Stimulated activated CD4-positive, alpha-beta T cell treated with anti-CD3 and anti-CD28 coated beads, Interleukin-2, amount 100 ng/mL, for 48 hours (primary cell): ENCODE data around the gene ZNF594.
"Not testable (repeated sequence)": the region's sequence is repeated elsewhere in the genome, so short reads cannot be mapped to it uniquely, and the experiment has no call there.

Source experiments
- DNase-seq, 2 donors: peaks; one replicate each; pipeline ENCODE4 v3.0.0-alpha.2; 2020

Gene ZNF594

DNA sequence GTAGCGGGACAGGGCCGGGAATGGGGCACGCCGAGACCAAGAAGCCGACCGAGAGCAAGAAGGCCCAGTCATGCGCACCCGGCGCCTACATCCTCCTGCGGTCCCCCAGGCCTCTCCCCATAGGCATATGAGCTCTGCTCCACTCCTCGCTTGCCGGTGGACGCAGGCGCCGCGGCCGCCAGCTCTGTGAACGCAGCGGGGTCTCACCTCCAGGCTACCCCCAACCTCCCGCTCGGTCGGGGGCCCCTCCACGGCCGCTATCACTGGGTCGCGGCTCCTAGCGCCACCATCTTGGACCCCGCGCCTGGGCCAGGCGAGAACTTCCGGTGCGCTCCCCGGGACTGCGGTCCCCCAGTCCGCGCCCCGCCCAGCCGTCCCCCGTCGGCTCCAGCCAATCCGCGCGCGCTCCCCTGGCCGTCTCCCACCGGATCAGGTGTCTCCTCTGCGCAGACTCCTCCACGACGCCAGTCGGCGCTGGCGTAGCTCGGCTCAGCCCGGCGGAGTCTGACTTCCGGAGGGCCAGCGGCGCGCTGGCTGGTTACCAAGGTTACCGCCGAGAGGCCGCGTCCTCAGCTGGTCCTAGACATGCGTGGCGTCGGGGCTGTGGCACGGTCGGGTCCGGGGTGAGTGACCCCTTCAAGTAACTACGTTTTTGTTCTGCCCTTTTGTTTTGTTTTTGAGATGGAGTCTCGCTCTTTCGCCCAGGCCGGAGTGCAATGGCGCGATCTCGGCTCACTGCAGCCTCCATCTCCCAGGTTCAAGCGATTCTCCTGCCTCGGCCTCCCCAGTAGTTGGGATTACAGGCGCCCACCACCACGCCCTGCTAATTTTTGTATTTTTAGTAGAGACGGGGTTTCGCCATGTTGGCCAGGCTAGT, at the start of gene ZNF594:
Gene ZNF594 (minus strand): TSS at position 328 of the 877 bp plus-strand sequence. CDS start 7,612 bp downstream, outside the sequence.
- peak; percentile 96 to 98 for DNase-seq

DNA sequence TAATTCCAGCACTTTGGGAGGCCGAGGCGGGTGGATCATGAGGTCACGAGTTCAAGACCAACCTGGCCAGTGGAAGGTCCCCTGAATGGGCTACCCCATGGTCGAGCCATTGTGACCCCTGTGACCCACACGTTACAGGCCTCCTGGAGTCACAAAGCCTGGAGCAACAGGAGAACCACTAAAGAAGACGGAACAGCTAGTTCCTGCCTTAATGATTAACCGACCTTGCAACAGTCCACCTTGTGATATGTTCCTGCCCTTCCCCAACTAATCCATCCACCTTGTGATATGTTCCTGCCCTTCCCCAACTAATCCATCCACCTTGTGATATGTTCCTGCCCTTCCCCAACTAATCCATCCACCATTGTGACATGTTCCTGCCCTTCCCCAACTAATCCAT, 48.1 kb upstream of the ZNF594 start:
- DNase-seq, result not testable (repeated sequence)

DNA sequence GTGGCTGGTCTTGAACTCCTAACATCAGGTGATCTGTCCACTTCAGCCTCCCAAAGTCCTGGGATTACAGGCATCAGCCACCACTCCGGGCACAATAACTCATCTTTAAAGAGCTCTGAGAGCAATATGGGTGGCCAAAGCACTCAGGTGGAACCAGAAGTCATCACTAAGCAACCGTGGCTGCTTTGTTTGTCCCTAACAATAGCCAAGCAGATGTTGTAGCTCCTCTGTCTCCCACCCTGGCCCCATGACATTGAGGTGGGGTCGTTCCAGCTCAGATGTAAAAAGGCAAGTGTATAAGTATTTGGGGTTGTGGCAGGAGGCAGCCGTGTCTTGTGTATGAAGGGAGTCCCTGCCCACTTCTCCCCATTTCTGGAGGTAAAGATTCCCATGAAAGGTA, 46.7 kb upstream of the ZNF594 start:
- DNase-seq, result no peak

DNA sequence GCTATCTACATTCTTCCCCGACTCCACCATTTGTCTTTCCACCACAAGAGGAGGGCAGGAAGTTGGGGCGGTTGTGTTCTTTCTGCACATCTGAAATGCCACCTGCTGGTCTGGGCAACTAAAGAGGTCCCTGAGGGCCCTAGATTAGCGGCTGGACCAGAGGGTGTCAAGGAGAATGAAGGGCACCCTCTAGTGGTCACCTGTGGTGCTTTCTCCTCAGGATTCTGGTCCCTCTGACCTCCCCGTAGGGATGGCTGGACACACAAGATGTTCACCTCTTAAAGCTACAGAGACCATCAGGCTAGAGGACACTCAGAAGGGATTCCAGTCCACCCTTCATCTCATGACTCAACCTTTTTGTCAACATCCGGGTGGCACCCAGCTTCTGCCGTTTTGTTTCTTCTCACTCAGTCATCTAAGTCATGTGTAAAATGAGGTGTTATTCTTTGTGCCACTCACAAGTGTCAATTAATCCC, 45.9 kb upstream of the ZNF594 start:
- DNase-seq, result peak; percentile 43 to 45

DNA sequence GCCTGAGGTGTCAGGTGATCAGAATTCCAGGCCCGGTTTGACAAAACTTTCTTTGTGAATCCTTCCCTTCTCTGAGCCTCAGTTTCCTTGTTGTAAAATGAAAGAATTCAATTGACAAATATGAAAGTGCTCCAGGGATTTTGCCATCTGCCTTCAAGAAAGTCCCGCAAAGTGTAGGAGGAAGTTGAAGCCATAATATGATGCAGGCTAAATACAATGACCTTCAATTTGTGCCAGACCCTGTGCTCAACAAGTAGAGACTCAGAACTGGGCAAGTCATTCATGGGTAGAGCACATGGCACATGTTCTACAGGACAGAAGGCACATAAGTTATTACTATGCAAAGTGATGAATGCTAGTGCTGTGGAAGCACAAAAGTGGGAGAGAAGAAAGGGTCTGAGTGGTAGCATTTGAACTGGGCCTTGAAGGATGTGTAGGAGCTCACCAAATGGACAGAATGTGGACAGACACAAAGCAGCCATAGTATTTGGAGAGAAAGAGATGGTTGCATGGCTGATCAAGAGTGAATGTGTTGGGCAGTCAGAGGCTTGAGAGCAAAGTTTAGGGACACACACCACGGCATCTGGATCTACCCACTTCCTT, 45.4 kb upstream of the ZNF594 start:
- no peak for DNase-seq

DNA sequence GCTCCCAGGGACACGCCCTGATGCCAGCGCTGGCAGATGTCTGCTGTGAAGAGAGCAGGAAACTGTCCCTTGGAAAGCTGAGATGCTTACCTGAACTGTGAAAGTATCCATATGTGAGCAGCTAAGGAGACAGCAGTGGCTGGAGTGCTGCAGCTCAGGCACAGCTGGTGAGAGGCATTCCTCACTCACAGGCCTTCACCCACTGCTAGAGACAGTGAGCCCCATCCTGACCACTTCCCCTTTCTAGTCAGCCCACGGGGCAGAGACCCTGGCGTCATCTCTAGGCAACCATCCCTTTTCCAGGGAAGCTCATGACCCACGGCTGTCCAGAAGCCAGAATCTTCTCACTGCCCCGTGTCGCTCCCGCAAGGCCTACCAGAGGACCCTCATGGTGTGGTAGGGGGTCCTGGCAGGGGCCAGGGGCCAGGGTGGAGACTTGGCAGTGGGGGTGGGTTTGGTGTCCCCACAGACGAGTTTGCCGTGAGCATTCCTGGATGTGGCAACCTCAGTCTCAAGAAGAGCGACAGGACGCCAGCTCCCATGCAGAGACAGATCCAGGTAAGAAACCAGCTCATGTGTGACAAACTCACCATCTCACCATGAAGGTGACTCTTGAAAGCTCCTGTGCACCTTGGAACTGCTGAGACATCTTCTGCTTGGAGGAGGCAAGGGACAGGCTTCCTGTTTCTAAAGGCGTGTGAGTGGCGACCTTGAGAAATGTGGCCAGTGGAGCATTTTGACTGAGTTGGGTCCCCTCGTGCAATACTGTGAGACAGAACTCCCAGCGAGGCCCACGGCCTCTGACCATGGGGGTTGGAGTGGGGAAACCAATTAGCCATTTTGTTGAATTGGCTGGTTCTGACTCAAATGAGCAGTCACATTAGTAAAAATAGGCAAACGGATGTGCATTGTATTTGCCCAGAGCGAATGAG, 43.2 kb upstream of the ZNF594 start, which contains the start of gene SCIMP:
Gene SCIMP (minus strand): TSS at position 216 of the 932 bp plus-strand sequence. CDS start 105 bp downstream, at position 111.
- no peak for DNase-seq

DNA sequence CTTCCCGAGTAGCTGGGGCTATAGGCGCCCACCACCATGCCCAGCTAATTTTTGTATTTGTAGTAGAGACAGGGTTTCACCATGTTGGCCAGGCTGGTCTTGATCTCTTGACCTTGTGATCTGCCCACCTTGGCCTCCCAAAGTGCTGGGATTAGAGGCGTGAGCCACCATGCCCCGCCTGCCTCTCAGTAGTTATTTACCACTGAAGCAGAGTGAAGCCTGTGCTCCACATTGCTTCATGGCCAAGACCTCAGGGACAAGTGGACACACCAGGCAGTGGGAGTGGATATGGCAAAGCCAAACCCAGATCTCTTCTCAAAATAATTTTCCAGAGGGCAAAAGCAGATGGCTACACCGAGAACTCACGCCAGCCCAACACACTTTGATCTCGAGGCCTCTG, 41.8 kb upstream of the ZNF594 start:
- not testable (repeated sequence) for DNase-seq

DNA sequence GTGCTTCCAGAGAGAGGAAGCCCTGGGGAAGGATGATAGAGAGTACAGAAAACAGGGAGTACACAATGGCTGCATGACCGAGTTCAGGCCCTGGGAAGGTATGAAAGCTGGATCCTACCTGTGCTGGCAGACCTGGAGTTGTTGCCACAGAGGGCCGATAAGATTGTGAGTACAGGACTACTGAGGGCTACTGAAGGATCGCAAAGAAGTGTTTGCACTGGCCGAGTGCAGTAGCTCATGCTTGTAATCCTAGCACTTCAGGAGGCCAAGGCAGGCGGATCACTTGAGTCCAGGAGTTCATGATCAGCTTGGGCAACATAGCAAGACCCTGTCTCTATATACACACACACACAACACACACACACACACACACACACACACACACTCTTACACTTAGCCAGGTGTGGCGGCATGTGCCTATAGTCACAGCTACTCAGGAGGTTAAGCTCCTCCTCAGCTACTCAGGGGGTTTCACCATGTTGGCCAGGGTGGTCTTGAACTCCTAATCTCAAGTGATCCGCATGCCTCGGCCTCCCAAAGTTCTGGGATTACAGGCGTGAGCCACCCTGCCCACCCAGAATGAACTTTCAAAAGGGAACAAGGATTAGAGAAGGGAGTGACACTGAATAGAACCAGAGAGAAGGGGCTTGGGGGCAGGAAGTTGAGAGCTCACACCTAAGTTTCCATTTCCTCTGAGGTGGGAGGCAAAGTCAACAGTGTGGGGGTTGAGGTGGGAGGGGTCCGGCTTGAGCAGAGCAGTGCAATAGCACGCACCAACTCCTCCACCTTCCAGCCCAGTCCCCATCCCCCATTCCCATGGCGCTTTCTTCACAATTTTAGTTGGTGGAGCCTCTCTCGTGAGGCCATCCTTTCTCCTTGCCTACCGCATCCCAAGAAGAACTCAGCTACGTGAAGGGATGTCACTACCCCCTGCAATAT, 35.5 kb upstream of the ZNF594 start:
- DNase-seq, result no peak

DNA sequence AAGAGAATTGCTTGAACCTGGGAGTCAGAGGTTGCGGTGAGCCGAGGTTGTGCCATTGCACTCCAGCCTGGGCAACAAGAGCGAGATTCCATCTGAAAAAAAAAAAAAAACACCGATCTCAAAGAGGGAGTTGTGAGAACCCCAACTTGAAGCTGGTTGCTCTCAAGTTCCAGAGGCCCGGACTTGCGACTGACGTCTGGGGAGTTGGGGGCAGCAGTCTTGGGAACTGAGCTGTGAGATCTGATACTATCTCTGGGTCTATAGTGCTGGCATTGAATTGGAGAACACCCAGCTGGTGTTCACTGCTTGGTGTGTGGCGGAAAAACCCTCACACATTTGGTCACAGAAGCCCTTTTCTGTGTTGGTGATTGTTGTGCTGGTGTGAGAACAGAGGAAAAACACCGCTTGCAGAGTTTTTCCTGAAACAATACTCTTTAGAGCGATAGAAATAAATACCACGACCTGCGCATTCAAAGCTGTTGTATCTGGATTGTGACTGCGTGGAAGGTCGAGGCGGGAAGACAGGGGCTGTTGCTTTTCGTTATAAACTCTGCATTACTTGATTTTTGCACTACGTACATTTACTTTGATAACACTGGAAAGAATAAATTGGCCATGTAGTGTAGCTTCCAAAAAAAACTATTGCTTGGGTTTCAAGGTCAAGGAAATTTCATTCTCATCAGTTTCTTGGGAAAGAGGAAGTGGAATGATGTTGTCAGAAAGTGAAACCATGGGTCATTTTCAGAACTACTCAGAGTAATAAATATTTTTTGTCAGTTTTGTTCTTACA, 34.2 kb upstream of the ZNF594 start:
- no peak for DNase-seq

DNA sequence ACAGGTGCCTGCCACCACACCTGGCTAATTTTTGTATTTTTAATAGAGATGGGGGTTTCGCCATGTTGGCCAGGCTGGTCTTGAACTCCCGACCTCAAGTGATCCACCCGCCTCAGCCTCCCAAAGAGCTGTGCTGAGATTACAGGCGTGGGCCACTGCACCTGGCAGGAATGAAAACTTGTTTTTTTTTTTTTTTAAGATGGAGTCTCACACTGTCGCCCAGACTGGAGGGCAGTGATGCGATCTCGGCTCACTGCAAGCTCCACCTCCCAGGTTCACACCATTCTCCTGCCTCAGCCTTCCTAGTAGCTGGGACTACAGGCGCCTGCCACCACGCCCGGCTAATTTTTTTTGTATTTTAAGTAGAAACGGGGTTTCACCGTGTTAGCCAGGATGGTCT, 30.2 kb upstream of the ZNF594 start:
- not testable (repeated sequence) for DNase-seq

DNA sequence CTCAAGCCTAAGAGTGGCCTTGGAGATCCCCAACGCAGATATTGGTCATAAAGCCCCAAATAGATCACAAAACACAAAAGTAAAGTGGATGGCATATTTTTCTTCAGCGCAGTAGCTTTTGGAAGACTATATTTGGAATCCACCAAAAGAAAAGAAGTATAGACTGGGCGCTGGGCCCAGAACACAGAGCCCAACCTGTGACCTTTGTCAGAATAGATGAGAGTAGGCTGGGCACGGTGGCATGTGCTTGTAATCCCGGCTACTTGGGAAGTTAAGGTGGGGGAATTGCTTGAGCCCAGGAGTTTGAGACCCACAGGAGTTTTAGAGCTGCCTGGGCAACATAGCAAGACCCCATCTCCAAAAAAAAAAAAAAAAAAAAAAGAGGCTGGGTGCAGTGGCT, 28.4 kb upstream of the ZNF594 start:
- DNase-seq, result no peak

DNA sequence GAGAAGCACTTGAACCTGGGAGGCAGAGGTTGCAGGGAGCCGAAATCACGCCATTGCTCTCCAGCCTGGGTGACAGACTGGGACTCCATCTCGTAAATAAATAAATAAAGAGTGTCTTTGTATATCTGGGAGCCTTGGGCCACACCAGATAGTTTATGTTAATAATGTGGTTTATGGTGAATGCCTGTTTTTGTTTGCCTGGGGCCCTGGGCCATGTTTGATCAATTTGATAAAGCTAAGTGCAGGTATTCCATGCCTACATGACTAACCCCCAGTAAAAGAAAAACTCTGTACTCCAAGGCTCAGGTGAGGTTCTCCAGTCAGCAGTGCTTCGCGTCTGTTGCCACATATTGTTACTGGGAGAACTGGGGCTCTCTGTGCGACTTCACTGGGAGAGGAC, 27.9 kb upstream of the ZNF594 start:
- DNase-seq, result no peak

DNA sequence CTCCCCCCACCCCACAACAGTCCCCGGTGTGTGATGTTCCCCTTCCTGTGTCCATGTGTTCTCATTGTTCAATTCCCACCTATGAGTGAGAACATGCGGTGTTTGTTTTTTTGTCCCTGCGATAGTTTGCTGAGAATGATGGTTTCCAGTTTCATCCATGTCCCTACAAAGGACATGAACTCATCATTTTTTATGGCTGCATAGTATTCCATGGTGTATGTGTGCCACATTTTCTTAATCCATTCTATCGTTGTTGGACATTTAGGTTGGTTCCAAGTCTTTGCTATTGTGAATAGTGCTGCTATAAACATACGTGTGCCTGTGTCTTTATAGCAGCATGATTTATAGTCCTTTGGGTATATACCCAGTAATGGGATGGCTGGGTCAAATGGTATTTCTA, 25.9 kb upstream of the ZNF594 start:
- DNase-seq, result not testable (repeated sequence)

DNA sequence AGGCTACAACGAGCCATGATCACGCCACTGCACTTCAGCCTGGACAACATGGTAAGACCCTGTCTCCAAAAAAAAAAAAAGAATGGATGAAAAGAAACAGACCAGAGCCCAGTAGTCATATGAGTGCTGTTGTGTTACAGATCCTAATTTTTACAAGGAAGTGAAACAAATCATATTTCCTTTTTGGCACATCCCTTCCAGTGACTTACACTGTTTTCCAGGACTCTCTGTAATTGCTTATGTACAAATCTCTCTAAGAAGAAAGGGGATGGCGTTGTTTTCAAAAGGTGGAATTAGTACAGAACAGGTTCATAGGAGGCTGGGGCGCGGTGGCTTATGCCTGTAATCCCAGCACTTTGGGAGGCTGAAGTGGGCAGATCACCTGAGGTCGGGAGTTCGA, 19.8 kb upstream of the ZNF594 start:
- DNase-seq, result no peak

DNA sequence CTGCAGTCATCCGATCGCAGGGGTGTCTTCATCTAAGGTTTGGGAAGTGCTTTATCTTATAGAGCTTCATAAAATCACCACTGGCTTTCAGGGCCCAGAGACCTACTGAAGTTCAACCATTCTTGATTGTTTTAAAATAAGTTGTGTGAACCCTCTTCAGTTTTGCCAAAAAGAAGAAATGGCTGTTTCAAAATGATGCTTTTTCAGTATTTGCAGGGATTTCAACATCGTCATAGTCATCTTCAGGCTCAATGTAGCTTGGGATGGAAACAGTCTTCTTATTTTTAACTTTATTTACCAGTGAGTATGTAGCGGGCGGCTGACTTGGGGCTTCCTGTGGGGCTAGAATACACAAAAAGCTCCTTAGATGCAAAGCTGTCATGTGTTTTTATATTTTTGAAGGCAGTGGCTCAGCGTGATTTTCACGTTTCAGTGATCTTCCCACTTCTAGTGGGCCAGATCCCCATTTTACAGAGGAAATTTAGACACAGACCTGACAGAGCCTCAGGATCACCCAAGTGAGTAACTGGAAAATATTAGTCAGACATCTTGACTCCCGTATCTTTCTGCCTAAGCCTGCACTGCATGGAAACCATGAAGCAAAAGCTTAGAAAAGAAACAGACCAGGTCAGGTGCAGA, 19.1 kb upstream of the ZNF594 start:
- no peak for DNase-seq

DNA sequence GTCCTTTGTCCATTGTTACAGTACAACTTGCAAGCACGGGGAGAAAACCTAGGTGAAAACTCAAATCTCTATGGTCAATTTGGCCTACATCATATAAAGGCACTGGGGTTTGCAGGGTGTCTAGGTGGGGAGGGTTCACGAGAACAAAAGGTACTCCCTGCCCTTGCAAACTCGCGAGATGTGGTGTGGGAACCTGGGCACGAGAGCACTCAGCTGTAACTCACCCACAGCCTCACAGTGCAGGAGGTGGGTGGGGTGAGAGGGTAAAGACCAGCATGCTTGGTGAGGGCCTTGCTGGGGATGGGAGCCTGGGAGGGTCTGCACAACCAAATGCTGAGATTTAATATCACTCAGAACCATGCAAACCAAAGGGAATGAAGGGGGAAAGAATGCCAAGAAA, 18.4 kb upstream of the ZNF594 start:
- DNase-seq, result no peak

DNA sequence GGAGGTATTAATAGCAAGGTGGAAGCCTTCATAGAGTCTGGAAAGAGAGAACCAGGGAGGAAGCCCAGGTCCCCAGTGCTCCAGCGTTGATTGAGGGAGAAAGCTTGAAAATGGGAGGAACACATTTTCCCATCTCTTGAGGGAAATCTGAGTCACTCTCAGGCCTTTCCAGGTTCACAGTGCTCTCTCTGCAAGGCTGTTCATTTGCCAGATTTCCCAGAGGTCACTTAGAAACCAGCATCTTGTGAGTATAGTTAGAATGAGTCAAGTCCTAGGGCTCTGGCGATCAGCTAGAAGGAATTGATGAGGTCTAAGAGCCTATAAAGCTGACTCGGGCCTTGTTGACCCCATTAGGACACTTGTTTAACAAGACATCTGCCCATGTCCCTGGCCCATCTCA, 17.7 kb upstream of the ZNF594 start:
- DNase-seq, result no peak

DNA sequence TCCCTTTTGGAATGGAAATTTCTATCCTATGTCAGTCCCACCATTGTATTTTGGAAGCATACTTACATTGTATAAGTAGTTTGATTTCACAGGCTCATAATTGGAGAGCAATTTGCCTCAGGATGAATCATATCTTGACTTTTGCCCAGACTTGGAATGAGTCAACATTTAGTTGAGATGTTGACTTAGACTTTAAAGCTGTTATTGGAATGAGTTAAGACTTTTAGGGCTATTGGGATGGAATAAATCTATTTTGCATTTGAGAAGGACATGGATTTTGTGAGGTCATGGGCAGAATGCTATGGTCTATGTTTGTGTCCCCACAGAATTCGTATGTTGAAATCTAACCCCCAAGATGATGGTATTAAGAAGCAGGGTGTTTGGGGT, 12.2 kb upstream of the ZNF594 start:
- DNase-seq, result no peak

DNA sequence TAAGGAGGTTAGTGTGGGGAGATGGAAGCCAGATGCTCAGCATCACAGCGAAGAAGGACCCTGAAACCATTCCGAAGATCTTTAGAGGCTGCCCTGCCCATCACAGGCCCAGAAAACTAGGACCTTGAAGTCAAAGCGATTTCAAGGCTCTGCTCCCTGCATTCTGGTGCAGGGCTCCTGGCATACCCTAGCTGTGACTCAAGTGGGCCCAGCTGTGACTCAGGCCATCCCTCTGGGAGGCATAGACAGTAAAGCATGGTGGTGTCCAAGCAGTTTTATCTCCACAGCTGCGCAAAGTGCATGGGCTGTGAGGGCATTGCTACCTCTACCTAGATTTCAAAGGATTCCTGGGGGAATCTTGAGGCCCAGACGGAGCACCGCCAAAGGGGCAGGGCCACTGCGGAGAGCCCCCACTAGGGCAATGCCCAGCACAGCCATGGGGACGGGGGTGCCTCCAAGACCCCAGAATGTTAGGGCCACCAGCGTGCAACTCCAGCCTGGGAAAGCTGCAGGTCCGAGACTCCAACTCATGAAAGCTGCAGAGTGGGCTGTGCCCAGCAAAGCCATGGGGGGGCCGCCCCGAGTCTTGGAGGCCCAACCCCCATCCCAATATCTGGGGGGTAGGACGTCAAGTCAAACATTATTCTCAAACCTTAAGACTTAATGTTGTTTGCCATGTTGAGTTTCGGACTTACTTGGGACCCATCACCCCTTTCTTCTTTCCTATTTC, 11.7 kb upstream of the ZNF594 start:
- DNase-seq, result no peak

DNA sequence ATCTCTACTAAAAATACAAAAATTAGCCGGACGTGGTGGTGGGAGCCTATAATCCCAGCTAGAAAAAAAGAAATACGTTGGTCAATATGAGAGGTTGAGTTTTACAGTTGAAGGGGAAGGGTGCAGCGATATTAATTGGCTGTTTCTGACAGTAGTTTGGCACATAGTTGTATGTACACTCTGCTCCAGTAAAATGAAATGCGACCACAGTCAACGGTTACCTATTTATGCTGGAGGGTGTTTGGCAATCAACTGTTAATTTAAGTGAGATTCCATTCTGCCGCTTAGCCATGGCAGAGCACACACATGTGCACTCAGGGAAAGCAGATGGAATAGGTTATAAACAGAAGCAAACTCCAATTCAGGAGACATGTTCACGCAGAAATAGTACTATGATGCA, 9.3 kb upstream of the ZNF594 start:
- no peak for DNase-seq
